ENCODE data around the gene KDELR3.
"Not testable (repeated sequence)": the region's sequence is repeated elsewhere in the genome, so short reads cannot be mapped to it uniquely, and the experiment has no call there.

The KDELR3 gene

GRCh38 chr22:38456841-38457699 is 10.8 kb upstream of the KDELR3 start:
- DNase-seq (ENCODE audit: low read depth): no peak

DNA sequence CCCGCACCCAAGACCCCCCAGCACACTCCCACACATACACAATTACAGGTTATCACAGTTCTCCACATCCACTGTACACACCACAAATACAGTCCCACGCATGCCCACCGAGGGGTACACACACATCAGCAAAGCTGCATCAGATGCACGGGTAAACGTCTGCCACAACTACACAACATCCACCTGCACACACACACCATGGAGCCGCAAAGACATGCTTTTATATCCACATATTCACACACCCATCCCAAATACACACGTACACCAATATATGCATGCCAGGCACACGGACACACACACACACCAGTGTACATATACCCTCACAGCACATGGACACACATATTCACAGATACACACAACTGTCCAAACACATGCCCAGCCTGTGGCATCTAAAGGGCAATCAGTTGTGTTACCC is 7.5 kb upstream of the KDELR3 start:
- no peak for DNase-seq (ENCODE audit: low read depth)

DNA sequence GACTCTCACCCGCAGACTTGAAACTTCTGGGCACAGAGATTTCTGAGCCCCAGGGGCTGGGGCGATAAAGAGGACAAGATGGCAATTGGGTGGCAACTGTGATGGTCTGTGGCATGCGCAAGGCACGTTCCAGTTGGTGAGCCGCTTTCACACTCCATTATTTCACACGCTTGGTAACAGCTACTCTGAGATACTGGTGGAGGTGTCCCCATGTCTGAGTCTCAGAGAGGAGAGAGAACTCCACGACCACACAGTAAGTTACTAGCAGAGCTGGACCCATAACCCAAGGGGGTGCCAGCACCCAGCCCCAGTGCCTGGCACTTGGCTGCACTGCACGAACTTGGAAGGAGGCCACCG is 6.9 kb upstream of the KDELR3 start:
- DNase-seq (ENCODE audit: low read depth): no peak

GRCh38 chr22:38461414-38462081 is 6.3 kb upstream of the KDELR3 start:
- DNase-seq (ENCODE audit: low read depth): peak; percentile 67

- no peak for DNase-seq (ENCODE audit: low read depth)
Observed at GRCh38 chr22:38462960-38463784, 4.7 kb upstream of the KDELR3 start.

DNA sequence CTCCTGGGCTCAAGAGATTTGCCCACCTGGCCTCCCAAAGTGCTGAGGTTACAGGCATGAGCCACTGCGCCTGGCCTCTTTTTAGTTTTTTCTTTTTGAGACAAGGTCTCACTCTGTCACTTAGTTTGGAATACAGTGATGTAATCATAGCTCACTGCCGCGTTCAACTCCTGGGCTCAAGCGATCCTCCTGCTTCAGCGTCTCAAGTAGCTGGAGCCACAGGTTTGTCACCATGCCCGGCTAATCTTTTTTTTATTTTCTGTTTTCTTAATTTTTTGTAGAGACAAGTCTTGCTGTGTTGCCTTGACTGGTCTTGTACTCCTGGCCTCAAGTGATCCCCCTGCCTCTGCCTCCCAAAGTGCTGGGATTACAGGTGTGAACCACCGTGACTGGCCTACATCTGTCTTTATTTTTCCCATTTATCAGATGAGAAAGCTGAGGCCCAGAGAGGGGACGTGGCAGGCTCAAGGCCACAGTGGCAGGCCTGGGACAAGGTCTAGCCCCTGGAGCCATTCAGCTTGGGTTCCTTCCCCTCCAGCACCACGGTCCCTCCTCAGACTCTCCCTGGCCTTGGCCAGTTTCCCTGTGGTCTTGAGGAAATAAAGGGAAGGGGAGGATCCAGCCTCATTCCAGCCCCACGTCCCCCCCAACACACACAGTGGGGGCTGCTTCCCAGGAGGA is 2.8 kb upstream of the KDELR3 start:
- DNase-seq (ENCODE audit: low read depth): no peak

- no peak for DNase-seq (ENCODE audit: low read depth)
Observed at GRCh38 chr22:38465673-38466490, 2.0 kb upstream of the KDELR3 start.

GRCh38 chr22:38467438-38467903 is 425 bp upstream of the KDELR3 start:
- DNase-seq (ENCODE audit: low read depth): no peak

GRCh38 chr22:38468443-38469305 is 778 bp downstream of the KDELR3 start:
- no peak for DNase-seq (ENCODE audit: low read depth)

GRCh38 chr22:38469306-38469781 is 1.4 kb downstream of the KDELR3 start:
- no peak for DNase-seq (ENCODE audit: low read depth)

- not testable (repeated sequence) for DNase-seq (ENCODE audit: low read depth)
Observed at GRCh38 chr22:38470179-38470578, 2.3 kb downstream of the KDELR3 start.

- no peak for DNase-seq (ENCODE audit: low read depth)
Observed at GRCh38 chr22:38471237-38471636, 3.3 kb downstream of the KDELR3 start.

DNA sequence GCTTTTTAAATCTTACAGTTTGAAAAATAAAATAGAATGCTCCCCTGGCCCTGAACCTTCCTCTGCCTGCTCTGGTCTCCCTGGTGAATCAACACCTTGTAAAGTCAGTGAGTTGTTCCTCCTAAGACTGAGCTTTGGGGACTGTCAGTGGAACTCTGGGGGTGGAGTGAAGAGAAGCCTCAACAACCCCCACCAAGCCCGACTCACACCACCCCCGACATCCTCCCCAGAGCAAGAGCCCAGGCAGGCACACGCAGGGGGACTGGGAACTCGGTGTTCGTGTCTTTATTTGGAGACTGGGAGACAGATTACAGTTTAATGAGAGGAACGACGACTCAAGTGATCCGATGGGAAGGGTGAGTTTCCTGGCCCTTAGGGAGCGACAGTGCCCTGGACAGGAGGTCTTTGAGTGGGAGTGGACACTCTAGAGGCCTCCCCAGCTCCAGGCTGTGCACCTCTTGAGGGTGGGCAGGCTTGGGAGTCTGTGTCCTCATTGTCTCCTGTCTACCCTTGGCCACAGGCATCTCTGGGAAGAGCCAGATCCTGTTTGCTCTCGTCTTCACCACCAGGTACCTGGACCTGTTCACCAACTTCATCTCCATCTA is 6.2 kb downstream of the KDELR3 start:
- DNase-seq (ENCODE audit: low read depth): no peak

DNA sequence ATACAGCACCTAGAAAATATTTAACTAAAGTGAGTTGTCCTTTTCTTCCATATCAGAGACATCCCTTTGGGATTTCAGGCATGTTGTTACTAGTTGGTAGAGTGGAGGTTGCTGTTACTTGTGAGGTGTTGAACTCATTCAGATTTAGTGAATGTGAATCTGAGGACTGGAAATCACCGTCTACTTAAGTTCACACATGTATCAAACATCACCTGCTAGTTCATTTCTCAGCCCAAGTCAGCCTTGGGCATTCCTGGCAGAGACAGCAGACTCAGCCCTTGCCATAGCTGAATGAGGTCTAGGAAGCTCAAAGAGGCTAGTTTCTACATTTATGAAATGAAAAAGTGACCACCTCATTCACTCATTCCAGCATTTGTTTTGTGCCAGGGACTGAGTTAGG is 9.7 kb downstream of the KDELR3 start:
- DNase-seq (ENCODE audit: low read depth): no peak

- no peak for DNase-seq (ENCODE audit: low read depth)
Observed at GRCh38 chr22:38479096-38479837, 11.4 kb downstream of the KDELR3 start.

DNA sequence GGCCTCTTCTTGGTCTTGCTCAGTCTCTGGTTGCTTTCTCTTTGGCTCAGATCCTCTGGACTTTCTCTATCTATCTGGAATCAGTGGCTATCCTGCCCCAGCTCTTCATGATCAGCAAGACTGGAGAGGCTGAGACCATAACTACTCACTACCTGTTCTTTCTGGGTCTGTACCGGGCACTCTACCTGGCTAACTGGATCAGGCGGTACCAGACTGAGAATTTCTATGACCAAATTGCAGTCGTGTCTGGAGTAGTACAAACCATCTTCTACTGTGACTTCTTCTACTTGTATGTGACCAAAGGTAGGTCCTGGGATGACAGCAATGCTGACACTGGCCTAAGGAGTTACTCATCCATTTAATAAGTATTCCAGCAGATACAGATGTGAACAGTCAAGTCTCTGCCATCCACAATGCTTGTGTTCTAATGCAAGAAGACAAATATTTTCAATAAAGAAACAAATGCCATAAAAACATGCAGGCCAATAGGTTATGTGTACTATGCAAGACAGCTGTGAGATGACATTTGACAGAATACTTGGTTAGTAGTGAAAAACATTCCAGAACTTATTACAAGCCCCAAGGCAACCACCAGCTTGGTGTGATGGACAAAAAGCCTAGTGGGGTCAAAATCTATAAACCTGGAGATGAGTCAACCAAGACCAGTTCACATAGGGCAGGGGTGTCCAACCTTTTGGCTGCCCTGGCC is 13.4 kb downstream of the KDELR3 start:
- no peak for DNase-seq (ENCODE audit: low read depth)

DNA sequence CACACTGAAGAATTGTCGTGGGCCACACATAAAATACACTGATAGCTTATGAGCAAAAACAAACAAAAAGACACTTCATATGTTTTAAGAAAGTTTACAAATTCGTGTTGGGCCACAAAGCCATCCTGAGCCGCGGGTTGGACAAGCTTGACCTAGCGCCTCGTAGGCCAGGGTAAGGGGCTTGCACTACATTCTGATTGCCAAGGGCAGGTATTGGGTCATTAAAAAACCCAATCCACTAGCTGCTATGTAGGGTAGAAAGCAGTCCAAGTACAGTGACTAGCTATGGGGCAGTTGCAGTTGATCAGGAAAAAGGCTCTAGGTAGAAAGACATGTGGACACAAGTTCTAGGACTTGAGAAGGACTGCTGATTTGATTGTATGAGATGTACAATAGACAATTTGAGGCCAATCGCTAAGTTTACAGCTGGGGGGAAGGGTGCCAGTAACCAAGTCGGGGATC is 14.0 kb downstream of the KDELR3 start:
- no peak for DNase-seq (ENCODE audit: low read depth)

Measured in stromal cell of bone marrow (primary cell).